ENCODE data around the gene SGSM1.

DNA sequence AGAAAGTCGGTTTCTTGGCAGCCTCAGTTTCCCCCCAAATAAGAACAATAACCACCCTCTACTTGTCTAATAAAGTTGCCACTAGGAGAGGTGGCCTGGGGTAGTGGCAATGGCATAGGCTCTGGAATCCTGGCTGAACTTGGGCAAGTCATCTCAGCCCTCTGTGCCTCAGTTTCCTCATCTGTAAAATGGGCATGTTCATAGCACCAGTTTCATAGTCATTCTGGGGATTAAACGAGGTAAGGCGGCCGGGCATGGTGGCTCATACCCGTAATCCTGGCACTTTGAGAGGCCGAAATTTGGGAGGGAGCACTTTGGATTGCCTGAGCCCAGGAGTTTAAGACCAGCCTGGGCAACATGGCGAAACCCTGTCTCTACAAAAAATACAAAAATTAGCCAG lies 63.0 kb downstream of the SGSM1 start:
- TF ChIP-seq POLR2A (IDR thresholded peaks at IDR 0.05; ENCODE audit: low read depth, low read length) = no peak
- TF ChIP-seq, protein P1, sequence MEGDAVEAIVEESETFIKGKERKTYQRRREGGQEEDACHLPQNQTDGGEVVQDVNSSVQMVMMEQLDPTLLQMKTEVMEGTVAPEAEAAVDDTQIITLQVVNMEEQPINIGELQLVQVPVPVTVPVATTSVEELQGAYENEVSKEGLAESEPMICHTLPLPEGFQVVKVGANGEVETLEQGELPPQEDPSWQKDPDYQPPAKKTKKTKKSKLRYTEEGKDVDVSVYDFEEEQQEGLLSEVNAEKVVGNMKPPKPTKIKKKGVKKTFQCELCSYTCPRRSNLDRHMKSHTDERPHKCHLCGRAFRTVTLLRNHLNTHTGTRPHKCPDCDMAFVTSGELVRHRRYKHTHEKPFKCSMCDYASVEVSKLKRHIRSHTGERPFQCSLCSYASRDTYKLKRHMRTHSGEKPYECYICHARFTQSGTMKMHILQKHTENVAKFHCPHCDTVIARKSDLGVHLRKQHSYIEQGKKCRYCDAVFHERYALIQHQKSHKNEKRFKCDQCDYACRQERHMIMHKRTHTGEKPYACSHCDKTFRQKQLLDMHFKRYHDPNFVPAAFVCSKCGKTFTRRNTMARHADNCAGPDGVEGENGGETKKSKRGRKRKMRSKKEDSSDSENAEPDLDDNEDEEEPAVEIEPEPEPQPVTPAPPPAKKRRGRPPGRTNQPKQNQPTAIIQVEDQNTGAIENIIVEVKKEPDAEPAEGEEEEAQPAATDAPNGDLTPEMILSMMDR (conservative IDR thresholded peaks at IDR 0.05; ENCODE audit: low read depth, low read length) = no peak
- TF ChIP-seq MAFK (IDR thresholded peaks at IDR 0.05; ENCODE audit: low read depth, low read length) = no peak
- no peak for TF ChIP-seq CHD1 (IDR thresholded peaks at IDR 0.05; ENCODE audit: low read depth, low read length)
- TF ChIP-seq, protein P2, sequence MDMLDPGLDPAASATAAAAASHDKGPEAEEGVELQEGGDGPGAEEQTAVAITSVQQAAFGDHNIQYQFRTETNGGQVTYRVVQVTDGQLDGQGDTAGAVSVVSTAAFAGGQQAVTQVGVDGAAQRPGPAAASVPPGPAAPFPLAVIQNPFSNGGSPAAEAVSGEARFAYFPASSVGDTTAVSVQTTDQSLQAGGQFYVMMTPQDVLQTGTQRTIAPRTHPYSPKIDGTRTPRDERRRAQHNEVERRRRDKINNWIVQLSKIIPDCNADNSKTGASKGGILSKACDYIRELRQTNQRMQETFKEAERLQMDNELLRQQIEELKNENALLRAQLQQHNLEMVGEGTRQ (IDR thresholded peaks at IDR 0.05; ENCODE audit: low read depth, low read length) = no peak
- no peak for TF ChIP-seq CEBPB (IDR thresholded peaks at IDR 0.05; ENCODE audit: low read depth, low read length)
- no peak for TF ChIP-seq BHLHE40 (IDR thresholded peaks at IDR 0.05; ENCODE audit: low read depth, low read length)
- TF ChIP-seq RFX5 (IDR thresholded peaks at IDR 0.05; ENCODE audit: low read depth, low read length) = no peak
- no peak for TF ChIP-seq MAZ (IDR thresholded peaks at IDR 0.05; ENCODE audit: borderline replicate concordance, low read depth, low read length)
- no peak for TF ChIP-seq MXI1 (IDR thresholded peaks at IDR 0.05; ENCODE audit: borderline replicate concordance, low read depth, low read length)
- TF ChIP-seq RAD21 (IDR thresholded peaks at IDR 0.05; ENCODE audit: low read length) = no peak
- TF ChIP-seq RCOR1 (IDR thresholded peaks at IDR 0.05; ENCODE audit: insufficient replicate concordance, low read length) = no peak
- no peak for TF ChIP-seq NFE2L2 (IDR thresholded peaks at IDR 0.05; ENCODE audit: low read depth, low read length)
- TF ChIP-seq SMC3 (IDR thresholded peaks at IDR 0.05; ENCODE audit: low read depth, low read length) = no peak

All from IMR-90 (cell line).